ENCODE data around the gene ISYNA1. TPM values are rescaled to one million over a fixed set of nuclear protein-coding genes. Genes with fewer than 3 reads are reported as not detected.

ISYNA1 gene
- total RNA-seq, 4 donors from 2014 or later, result 5.3 to 26.4 (median 14.0) TPM

GRCh38 chr19:18480006-18480691 lies 42.2 kb upstream of the ISYNA1 start:
- H3K9me3 ChIP-seq, result no peaks in the 10 kb centered on the region
- no peaks in the 10 kb centered on the region for H3K36me3 ChIP-seq
- DNase-seq, result peak in 1 of 3 donors; percentile 80
- peaks cover under 1 to 74% (median 21%) of the 10 kb centered on the region in 4 donors for H3K4me1 ChIP-seq
- TF ChIP-seq POLR2A (IDR thresholded peaks at IDR 0.05), result no peak
- TF ChIP-seq CTCF (IDR thresholded peaks at IDR 0.05), result no peak
- H3K4me3 ChIP-seq, result no peak overlapping the region
- no peaks in the 10 kb centered on the region for H3K27me3 ChIP-seq
- peak overlapping the region; percentile 56 to 85 (median 78) for H3K27ac ChIP-seq

- Histone ChIP-seq H3K36me3 (no peaks in the 10 kb centered on the region), H3K4me3 (no peak overlapping the region), H3K9me3 (no peaks in the 10 kb centered on the region), H3K27me3 (no peaks in the 10 kb centered on the region), H3K4me1 (peaks cover 2 to 83% (median 25%) of the 10 kb centered on the region in 4 donors), H3K27ac (peak overlapping the region; percentile 56 to 85 (median 78))
- peak in 2 of 3 donors; percentile 59 to 89 for DNase-seq
- no peak for TF ChIP-seq POLR2A (IDR thresholded peaks at IDR 0.05)
- no peak for TF ChIP-seq CTCF (IDR thresholded peaks at IDR 0.05)
Observed at GRCh38 chr19:18478545-18479311, 40.8 kb upstream of the ISYNA1 start.

GRCh38 chr19:18477974-18478373 lies 40.0 kb upstream of the ISYNA1 start:
- DNase-seq, result no peak

GRCh38 chr19:18477042-18477779 lies 39.3 kb upstream of the ISYNA1 start:
- Histone ChIP-seq H3K27me3 (no peaks in the 10 kb centered on the region), H3K9me3 (no peaks in the 10 kb centered on the region), H3K36me3 (peaks cover 0 to 4% (median 0%) of the 10 kb centered on the region in 3 donors), H3K4me1 (peaks cover 2 to 85% (median 26%) of the 10 kb centered on the region in 4 donors), H3K4me3 (no peak overlapping the region), H3K27ac (peak overlapping the region in 2 of 4 donors; percentile 15 to 79)
- TF ChIP-seq POLR2A (IDR thresholded peaks at IDR 0.05) (no peak), CTCF (IDR thresholded peaks at IDR 0.05) (peak in 2 of 6 experiments; percentile 9 to 27)
- no peak for DNase-seq

More at GRCh38 chr19:18477974-18478373, 40.0 kb upstream of the ISYNA1 start:
- Histone ChIP-seq H3K27ac (peak overlapping the region; percentile 56 to 85 (median 78)), H3K4me1 (peaks cover 2 to 87% (median 26%) of the 10 kb centered on the region in 4 donors), H3K36me3 (peaks cover 0 to under 1% (median 0%) of the 10 kb centered on the region in 3 donors), H3K9me3 (no peaks in the 10 kb centered on the region), H3K27me3 (no peaks in the 10 kb centered on the region), H3K4me3 (no peak overlapping the region)
- TF ChIP-seq CTCF (IDR thresholded peaks at IDR 0.05) (no peak), POLR2A (IDR thresholded peaks at IDR 0.05) (no peak)

GRCh38 chr19:18476507-18477041 lies 38.6 kb upstream of the ISYNA1 start:
- no peaks in the 10 kb centered on the region for H3K9me3 ChIP-seq
- DNase-seq, result no peak
- peak overlapping the region in 2 of 4 donors; percentile 32 to 79 for H3K27ac ChIP-seq
- peaks cover 0 to 7% (median 0%) of the 10 kb centered on the region in 3 donors for H3K36me3 ChIP-seq
- TF ChIP-seq CTCF (IDR thresholded peaks at IDR 0.05), result no peak
- peaks cover 2 to 84% (median 26%) of the 10 kb centered on the region in 4 donors for H3K4me1 ChIP-seq
- H3K4me3 ChIP-seq, result no peak overlapping the region
- H3K27me3 ChIP-seq, result no peaks in the 10 kb centered on the region

Data from Peyer's patch (tissue), 4 donors.